Common myeloid progenitor, CD34-positive (primary cell): Measurements from ENCODE around the gene ZNF365. TPM values are rescaled to one million over a fixed set of nuclear protein-coding genes. Genes with fewer than 3 reads are reported as not detected.

ENCODE experiments used
- CTCF ChIA-PET: fragments of 350-600 bp; sonication (Branson Sonifier 250); formaldehyde crosslinking; loops from one replicate; lab custom pipeline; 2021; ENCODE audit warnings: antibody characterized with exemption; lab: Charles Lee
- POLR2A ChIA-PET: fragments of 350-600 bp; sonication (Branson Sonifier 250); formaldehyde crosslinking; loops from one replicate; lab custom pipeline; 2021; ENCODE audit warnings: antibody characterized with exemption; lab: Charles Lee
- DNase-seq, 3 donors: peaks; one replicate each; pipeline versions ENCODE4 v3.0.0 to v3.0.0-alpha.2; 2013
- H3K27ac ChIP-seq, 2 experiments: 1 replicate in 1 of 2; 2 replicates in 1 of 2; pipeline ENCODE4 v1.7.0; 2013; ENCODE audit warnings: inconsistent platforms in 2 of 2, low read length in 2 of 2, mild to moderate bottlenecking in 2 of 2, low read depth in 1 of 2, moderate library complexity in 1 of 2; ENCODE audit not compliant: severe bottlenecking in 2 of 2, insufficient read depth in 1 of 2, poor library complexity in 1 of 2
- H3K27me3 ChIP-seq, 5 experiments: replicated peaks in 2 of 5; 1 replicate in 3 of 5; 2 replicates in 2 of 5; pipeline versions ENCODE4 v1.6.1 to v1.7.0; 2013; ENCODE audit warnings: low read length in 4 of 5, mild to moderate bottlenecking in 2 of 5, moderate library complexity in 2 of 5, inconsistent platforms in 1 of 5; ENCODE audit not compliant: insufficient read depth in 5 of 5, control insufficient read depth in 4 of 5
- H3K36me3 ChIP-seq, 4 experiments: 1 replicate in 2 of 4; 2 replicates in 2 of 4; pipeline versions ENCODE4 v1.6.1 to v1.7.0; 2013; ENCODE audit warnings: low read length in 3 of 4, control low read depth in 1 of 4, mild to moderate bottlenecking in 1 of 4; ENCODE audit not compliant: control insufficient read depth in 4 of 4, insufficient read depth in 4 of 4
- H3K4me1 ChIP-seq, 4 experiments: 1 replicate in 3 of 4; 2 replicates in 1 of 4; pipeline versions ENCODE4 v1.6.1 to v1.7.1; 2013; ENCODE audit warnings: low read length in 3 of 4, mild to moderate bottlenecking in 3 of 4, control low read depth in 1 of 4, inconsistent platforms in 1 of 4, moderate library complexity in 1 of 4; ENCODE audit not compliant: control insufficient read depth in 4 of 4, insufficient read depth in 4 of 4; ENCODE audit errors: control extremely low read depth in 1 of 4
- H3K4me3 ChIP-seq, 7 experiments: 1 replicate in 4 of 7; 2 replicates in 3 of 7; pipeline versions ENCODE4 v1.5.1 to v1.7.0; 2013; ENCODE audit warnings: mild to moderate bottlenecking in 7 of 7, low read length in 6 of 7, moderate library complexity in 6 of 7, inconsistent platforms in 2 of 7, low read depth in 2 of 7, control low read depth in 1 of 7; ENCODE audit not compliant: insufficient read depth in 4 of 7, control insufficient read depth in 1 of 7; ENCODE audit errors: extremely low read depth in 1 of 7
- H3K9me3 ChIP-seq, 5 experiments: 1 replicate in 4 of 5; 2 replicates in 1 of 5; pipeline versions ENCODE4 v1.6.1 to v1.7.1; 2013; ENCODE audit warnings: low read length in 4 of 5, mild to moderate bottlenecking in 2 of 5, inconsistent platforms in 1 of 5, low read depth in 1 of 5, moderate library complexity in 1 of 5; ENCODE audit not compliant: control insufficient read depth in 4 of 5, insufficient read depth in 2 of 5; ENCODE audit errors: control extremely low read depth in 1 of 5
- WGBS: methylation state at CpG from one replicate; pipeline ENCODE4 v1.1.5; 2013; ENCODE audit not compliant: insufficient coverage; 5-methylcytosine and 5-hydroxymethylcytosine counted together
- polyA plus RNA-seq: library from polyadenylated mRNA; unstranded; fragments of 120-200 nt; gene quantifications from one replicate; pipeline ENCODE4 v1.2.1, GENCODE V29; 2013

ZNF365 gene
- 0.04 TPM for polyA plus RNA-seq

- DNase-seq: peak; percentile 31 to 71 (median 64)
- under 1% methylated on average over 60 of the region's 73 CpGs for WGBS
- Histone ChIP-seq H3K4me3 (peak within 1 kb of the TSS; percentile 27 to 72 (median 55)), H3K4me1 (peaks cover 0 to 12% (median 6%) of the 10 kb centered on the region in 4 experiments), H3K27me3 (peaks cover 5 to 38% (median 12%) of the 10 kb centered on the region in 5 experiments), H3K27ac (no peak within 1 kb of the TSS), H3K36me3 (no peaks in the 10 kb centered on the region), H3K9me3 (no peaks in the 10 kb centered on the region)
- CTCF ChIA-PET: no interaction called here
- POLR2A ChIA-PET: no interaction called here
These were observed at the start of gene ZNF365 for GRCh38 chr10:62373995-62374861. ZNF365 (plus strand) TSS chr10:62374369; CDS start chr10:62376194, 1,825 bp downstream.

GRCh38 chr10:62326176-62326575, 48.0 kb upstream of the ZNF365 start:
- no peak for DNase-seq
- Histone ChIP-seq H3K4me1 (no peaks in the 10 kb centered on the region), H3K4me3 (no peak overlapping the region), H3K36me3 (no peaks in the 10 kb centered on the region), H3K27me3 (no peaks in the 10 kb centered on the region), H3K27ac (no peak overlapping the region), H3K9me3 (peaks cover 0 to 1% (median 0%) of the 10 kb centered on the region in 5 experiments)
- no CpG with 5 or more reads among the region's 1 CpG for WGBS
- CTCF ChIA-PET: no interaction called here
- POLR2A ChIA-PET: interaction anchor here (0.7 kb wide), 1 partner anchor 19 kb away, joined by 3 read pairs; no protein-coding TSS in a partner anchor

- no peak overlapping the region for H3K4me3 ChIP-seq
- no peak for DNase-seq
- no peaks in the 10 kb centered on the region for H3K36me3 ChIP-seq
- CTCF ChIA-PET: no interaction called here
- H3K27ac ChIP-seq: no peak overlapping the region
- no peaks in the 10 kb centered on the region for H3K4me1 ChIP-seq
- POLR2A ChIA-PET: no interaction called here
- no peaks in the 10 kb centered on the region for H3K27me3 ChIP-seq
- H3K9me3 ChIP-seq: peaks cover 0 to 8% (median 1%) of the 10 kb centered on the region in 5 experiments
- WGBS: no CpG with 5 or more reads among the region's 3 CpGs
These were observed 46.3 kb upstream of the ZNF365 start for GRCh38 chr10:62327885-62328284.

GRCh38 chr10:62330213-62330612, 44.0 kb upstream of the ZNF365 start:
- no CpG with 5 or more reads among the region's 1 CpG for WGBS
- CTCF ChIA-PET: interaction anchor here (0.9 kb wide), 1 partner anchor 9 kb away, joined by 3 read pairs; no protein-coding TSS in a partner anchor
- POLR2A ChIA-PET: no interaction called here

GRCh38 chr10:62332406-62332805, 41.8 kb upstream of the ZNF365 start:
- no peak overlapping the region for H3K4me3 ChIP-seq
- no peak overlapping the region for H3K27ac ChIP-seq
- H3K36me3 ChIP-seq: no peaks in the 10 kb centered on the region
- H3K27me3 ChIP-seq: no peaks in the 10 kb centered on the region
- H3K9me3 ChIP-seq: peaks cover 0 to 12% (median 2%) of the 10 kb centered on the region in 5 experiments
- no peak for DNase-seq
- ChIA-PET CTCF (no interaction called here), POLR2A (no interaction called here)
- no peaks in the 10 kb centered on the region for H3K4me1 ChIP-seq

More at GRCh38 chr10:62330213-62330612, 44.0 kb upstream of the ZNF365 start:
- H3K4me1 ChIP-seq: no peaks in the 10 kb centered on the region
- H3K27me3 ChIP-seq: no peaks in the 10 kb centered on the region
- peaks cover 0 to 12% (median 2%) of the 10 kb centered on the region in 5 experiments for H3K9me3 ChIP-seq
- no peak overlapping the region for H3K4me3 ChIP-seq
- no peaks in the 10 kb centered on the region for H3K36me3 ChIP-seq
- no peak overlapping the region for H3K27ac ChIP-seq
- DNase-seq: no peak

GRCh38 chr10:62333135-62333889, 40.9 kb upstream of the ZNF365 start:
- H3K27me3 ChIP-seq: no peaks in the 10 kb centered on the region
- no peak overlapping the region for H3K27ac ChIP-seq
- ChIA-PET POLR2A (no interaction called here), CTCF (interaction anchor here (1.0 kb wide), 1 partner anchor 10 kb away, joined by 5 read pairs; no protein-coding TSS in a partner anchor)
- no peaks in the 10 kb centered on the region for H3K4me1 ChIP-seq
- peaks cover 0 to 15% (median 2%) of the 10 kb centered on the region in 5 experiments for H3K9me3 ChIP-seq
- no peak for DNase-seq
- no peak overlapping the region for H3K4me3 ChIP-seq
- WGBS: 58% methylated on average over 2 of the region's 3 CpGs
- H3K36me3 ChIP-seq: no peaks in the 10 kb centered on the region
